BLaER1 treated with 17β-estradiol and CSF1 and Interleukin-3, amounts not matched to agents 10 nM and 100 nM (cell line): ENCODE data around the gene TMEM175.

Experiments
- H3K27ac ChIP-seq, 11 experiments: shearing (Covaris generic); formaldehyde crosslinking; 2 replicates each; pipeline ENCODE4 v1.8.1; 2022
- H3K27me3 ChIP-seq, 11 experiments: shearing (Covaris generic); formaldehyde crosslinking; 2 replicates each; pipeline ENCODE4 v1.8.1; 2022
- H3K36me3 ChIP-seq, 11 experiments: shearing (Covaris generic); formaldehyde crosslinking; 2 replicates each; pipeline ENCODE4 v1.8.1; 2022
- H3K4me1 ChIP-seq, 10 experiments: shearing (Covaris generic); formaldehyde crosslinking; 2 replicates each; pipeline ENCODE4 v1.8.1; 2022
- H3K4me2 ChIP-seq, 11 experiments: shearing (Covaris generic); formaldehyde crosslinking; 2 replicates each; pipeline ENCODE4 v1.8.1; 2022
- H3K4me3 ChIP-seq, 10 experiments: shearing (Covaris generic); formaldehyde crosslinking; 2 replicates each; pipeline ENCODE4 v1.8.1; 2022
- H3K9ac ChIP-seq, 11 experiments: shearing (Covaris generic); formaldehyde crosslinking; 2 replicates each; pipeline ENCODE4 v1.8.1; 2022
- H3K9me3 ChIP-seq, 11 experiments: shearing (Covaris generic); formaldehyde crosslinking; replicated peaks in 1 of 11; 2 replicates each; pipeline ENCODE4 v1.8.1; 2022
- H4K20me1 ChIP-seq, 11 experiments: shearing (Covaris generic); formaldehyde crosslinking; 2 replicates each; pipeline ENCODE4 v1.8.1; 2022
- Cebpa-rat ChIP-seq, 11 experiments: shearing (Covaris generic); IDR thresholded peaks; 2 replicates each; pipeline ENCODE4 v1.8.1; 2022

The TMEM175 gene

DNA sequence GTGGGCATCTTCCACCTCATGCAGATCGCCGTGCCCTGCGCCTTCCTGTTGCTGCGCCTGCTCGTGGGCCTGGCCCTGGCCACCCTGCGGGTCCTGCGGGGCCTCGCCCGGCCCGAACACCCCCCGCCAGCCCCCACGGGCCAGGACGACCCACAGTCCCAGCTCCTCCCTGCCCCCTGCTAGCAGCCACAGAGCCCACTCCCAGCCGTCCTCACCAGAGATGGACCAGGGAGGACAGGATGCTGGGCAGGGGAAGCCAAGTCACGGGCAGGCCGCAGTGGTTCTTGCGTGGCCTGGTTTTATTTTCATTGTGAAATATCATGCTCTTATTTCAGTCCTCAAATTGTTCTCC lies 26.0 kb downstream of the TMEM175 start:
- Histone ChIP-seq H3K9ac (no peak overlapping the region), H3K4me1 (no peaks in the 10 kb centered on the region), H3K27me3 (no peaks in the 10 kb centered on the region), H3K36me3 (peaks cover 36 to 87% (median 65%) of the 10 kb centered on the region in 11 experiments), H4K20me1 (peaks cover 0 to 84% (median 21%) of the 10 kb centered on the region in 11 experiments; a peak in 14 of 22 replicates), H3K9me3 (no peaks in the 10 kb centered on the region), H3K4me3 (no peak overlapping the region), H3K4me2 (no peak overlapping the region), H3K27ac (no peak overlapping the region)
- TF ChIP-seq Cebpa-rat (IDR thresholded peaks at IDR 0.05), result no peak

- no peak for TF ChIP-seq Cebpa-rat (IDR thresholded peaks at IDR 0.05)
- Histone ChIP-seq H3K4me1 (no peaks in the 10 kb centered on the region), H3K4me3 (no peak overlapping the region), H3K9ac (no peak overlapping the region), H3K4me2 (no peak overlapping the region), H3K27ac (no peak overlapping the region), H4K20me1 (peaks cover 0 to 89% (median 23%) of the 10 kb centered on the region in 11 experiments; a peak in 14 of 22 replicates), H3K36me3 (peaks cover 41 to 87% (median 70%) of the 10 kb centered on the region in 11 experiments), H3K9me3 (no peaks in the 10 kb centered on the region), H3K27me3 (no peaks in the 10 kb centered on the region)
These were observed 26.6 kb downstream of the TMEM175 start for GRCh38 chr4:958696-959337.

GRCh38 chr4:959338-960139 lies 27.3 kb downstream of the TMEM175 start:
- no peaks in the 10 kb centered on the region for H3K9me3 ChIP-seq
- H3K27me3 ChIP-seq, result no peaks in the 10 kb centered on the region
- H3K4me1 ChIP-seq, result no peaks in the 10 kb centered on the region
- no peak for TF ChIP-seq Cebpa-rat (IDR thresholded peaks at IDR 0.05)
- H4K20me1 ChIP-seq, result peaks cover 0 to 91% (median 24%) of the 10 kb centered on the region in 11 experiments; a peak in 14 of 22 replicates
- no peak overlapping the region for H3K4me3 ChIP-seq
- H3K36me3 ChIP-seq, result peaks cover 46 to 88% (median 75%) of the 10 kb centered on the region in 11 experiments
- H3K27ac ChIP-seq, result no peak overlapping the region
- H3K4me2 ChIP-seq, result no peak overlapping the region
- H3K9ac ChIP-seq, result no peak overlapping the region

- H3K9me3 ChIP-seq, result no peaks in the 10 kb centered on the region
- peaks cover 0 to 91% (median 27%) of the 10 kb centered on the region in 11 experiments; a peak in 14 of 22 replicates for H4K20me1 ChIP-seq
- H3K4me2 ChIP-seq, result no peak overlapping the region
- H3K9ac ChIP-seq, result no peak overlapping the region
- TF ChIP-seq Cebpa-rat (IDR thresholded peaks at IDR 0.05), result no peak
- no peak overlapping the region for H3K27ac ChIP-seq
- H3K27me3 ChIP-seq, result no peaks in the 10 kb centered on the region
- H3K36me3 ChIP-seq, result peaks cover 49 to 88% (median 81%) of the 10 kb centered on the region in 11 experiments
- no peak overlapping the region for H3K4me3 ChIP-seq
- H3K4me1 ChIP-seq, result no peaks in the 10 kb centered on the region
These were observed 27.9 kb downstream of the TMEM175 start for GRCh38 chr4:960140-960635.

- no peaks in the 10 kb centered on the region for H3K9me3 ChIP-seq
- no peak for TF ChIP-seq Cebpa-rat (IDR thresholded peaks at IDR 0.05)
- no peak overlapping the region for H3K27ac ChIP-seq
- no peak overlapping the region for H3K4me2 ChIP-seq
- no peak overlapping the region for H3K4me3 ChIP-seq
- H3K9ac ChIP-seq, result no peak overlapping the region
- H3K4me1 ChIP-seq, result no peaks in the 10 kb centered on the region
- H3K36me3 ChIP-seq, result peaks cover 55 to 88% (median 82%) of the 10 kb centered on the region in 11 experiments
- no peaks in the 10 kb centered on the region for H3K27me3 ChIP-seq
- peaks cover 0 to 91% (median 33%) of the 10 kb centered on the region in 11 experiments; a peak in 15 of 22 replicates for H4K20me1 ChIP-seq
These were observed 28.5 kb downstream of the TMEM175 start for GRCh38 chr4:960636-961350.

- Histone ChIP-seq H3K4me3 (no peak overlapping the region), H3K27me3 (no peaks in the 10 kb centered on the region), H3K36me3 (peaks cover 63 to 95% (median 90%) of the 10 kb centered on the region in 11 experiments), H3K9me3 (no peaks in the 10 kb centered on the region), H3K4me1 (no peaks in the 10 kb centered on the region), H3K9ac (no peak overlapping the region), H3K4me2 (no peak overlapping the region), H4K20me1 (peaks cover 0 to 98% (median 35%) of the 10 kb centered on the region in 11 experiments; a peak in 15 of 22 replicates), H3K27ac (no peak overlapping the region)
- no peak for TF ChIP-seq Cebpa-rat (IDR thresholded peaks at IDR 0.05)
These were observed 29.3 kb downstream of the TMEM175 start for GRCh38 chr4:961351-962230.

- no peak overlapping the region for H3K27ac ChIP-seq
- H3K9me3 ChIP-seq, result no peaks in the 10 kb centered on the region
- peaks cover 0 to 95% (median 32%) of the 10 kb centered on the region in 11 experiments; a peak in 15 of 22 replicates for H4K20me1 ChIP-seq
- no peak for TF ChIP-seq Cebpa-rat (IDR thresholded peaks at IDR 0.05)
- no peaks in the 10 kb centered on the region for H3K27me3 ChIP-seq
- H3K4me3 ChIP-seq, result no peak overlapping the region
- no peak overlapping the region for H3K4me2 ChIP-seq
- H3K36me3 ChIP-seq, result peaks cover 66 to 100% (median 96%) of the 10 kb centered on the region in 11 experiments
- H3K9ac ChIP-seq, result no peak overlapping the region
- H3K4me1 ChIP-seq, result no peaks in the 10 kb centered on the region
These were observed 30.3 kb downstream of the TMEM175 start for GRCh38 chr4:962231-963208.
